ENCODE data around the gene BZW2.
A peak's percentile ranks its signal among the peaks of the same experiment; 100 is the strongest.

Gene BZW2

GRCh38 chr7:16645593-16646471 lies at the start of gene BZW2, which contains the start of gene ANKMY2:
Gene BZW2, plus strand, starts transcription at chr7:16646181. Its CDS starts 19,263 bp downstream, at chr7:16665444.
Gene ANKMY2, minus strand, starts transcription at chr7:16645754. Its CDS starts 181 bp downstream, at chr7:16645573.
- DNase-seq = peak; percentile 92

DNA sequence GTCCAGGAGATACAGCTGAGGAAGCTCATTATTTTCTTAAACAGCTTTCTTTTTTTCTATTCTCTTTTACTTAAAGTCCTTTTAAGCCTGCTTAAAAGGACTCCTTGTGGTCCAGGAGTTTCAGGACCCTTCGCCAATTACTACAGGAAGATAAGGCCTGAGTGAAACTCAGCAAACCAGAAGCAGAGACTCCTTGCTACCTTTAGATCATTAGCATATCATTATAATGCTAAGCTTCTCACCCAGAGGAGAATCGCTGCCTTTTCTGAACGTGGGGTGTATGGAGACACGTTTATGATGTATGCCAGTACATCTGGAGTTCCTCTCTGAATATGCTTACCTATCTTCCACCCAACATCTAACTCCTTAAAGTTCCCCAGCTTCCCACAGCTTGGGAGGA lies 48.0 kb upstream of the BZW2 start:
- DNase-seq = no peak

- no peak for DNase-seq
Measured at GRCh38 chr7:16599860-16600259, 46.1 kb upstream of the BZW2 start.

DNA sequence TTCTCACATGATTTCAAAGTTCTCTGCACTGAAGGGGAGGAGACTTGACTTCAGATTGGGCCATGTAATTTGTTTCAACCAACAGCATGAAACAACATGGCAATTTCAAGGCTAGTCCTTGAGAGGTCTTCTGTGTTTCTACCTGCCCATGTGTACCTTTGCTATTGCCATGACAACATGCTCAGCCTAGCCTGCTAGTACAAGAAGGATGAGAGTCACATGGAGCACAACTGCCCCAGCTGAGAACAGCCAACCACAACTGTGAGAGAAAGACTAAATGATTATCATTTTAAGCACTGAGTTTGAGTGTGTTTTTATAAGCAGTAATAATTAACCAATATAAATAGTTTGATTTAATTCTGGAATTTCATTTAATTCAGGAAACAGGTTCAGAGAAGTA lies 42.3 kb upstream of the BZW2 start:
- no peak for DNase-seq

DNA sequence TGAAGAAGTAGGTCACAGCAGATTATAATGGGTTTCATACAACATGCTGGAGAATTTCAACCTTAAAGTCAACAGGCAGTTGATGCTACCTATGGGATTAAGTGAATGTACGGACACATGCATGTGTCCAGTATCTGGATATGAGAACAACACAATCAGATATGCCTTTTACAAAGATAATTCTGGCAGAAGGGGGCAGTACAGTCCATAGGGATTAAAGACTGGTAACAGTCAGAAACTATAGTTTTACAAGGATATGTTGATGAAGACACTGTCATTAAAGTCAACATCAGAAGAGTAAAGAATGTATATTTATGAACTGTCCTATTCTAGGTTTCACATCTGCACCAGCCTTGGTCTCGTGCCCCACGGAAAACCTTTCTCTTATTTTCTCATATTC lies 41.9 kb upstream of the BZW2 start:
- DNase-seq = no peak

GRCh38 chr7:16606704-16607103 lies 39.3 kb upstream of the BZW2 start:
- DNase-seq = no peak

- DNase-seq = no peak
Measured at GRCh38 chr7:16609842-16610450, 36.0 kb upstream of the BZW2 start.

GRCh38 chr7:16611711-16612110 lies 34.3 kb upstream of the BZW2 start:
- DNase-seq = no peak

GRCh38 chr7:16615228-16615627 lies 30.8 kb upstream of the BZW2 start:
- DNase-seq = no peak

GRCh38 chr7:16616122-16616521 lies 29.9 kb upstream of the BZW2 start:
- DNase-seq = no peak

GRCh38 chr7:16616542-16616941 lies 29.4 kb upstream of the BZW2 start:
- DNase-seq = no peak

DNA sequence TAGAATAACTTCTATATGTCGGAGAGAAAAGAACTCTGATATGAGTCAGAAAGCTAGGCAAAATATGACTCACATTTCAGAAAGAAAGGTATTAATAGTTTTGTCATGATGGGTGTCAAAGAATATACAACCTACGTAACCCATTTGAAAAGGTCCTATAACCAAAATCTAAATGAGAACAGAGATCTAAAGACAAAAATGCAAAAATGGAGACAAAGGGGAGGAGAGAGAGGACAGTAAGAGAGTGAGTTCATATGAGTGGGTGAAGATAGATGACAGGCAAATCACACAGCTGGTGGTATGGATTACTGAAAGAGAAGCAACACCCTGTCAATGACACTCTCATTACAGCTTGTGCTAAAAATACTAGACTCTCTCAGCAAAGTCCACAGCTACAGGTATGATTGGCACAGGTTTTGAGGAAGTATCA lies 26.0 kb upstream of the BZW2 start:
- no peak for DNase-seq

- no peak for DNase-seq
Measured at GRCh38 chr7:16626388-16626787, 19.6 kb upstream of the BZW2 start.

GRCh38 chr7:16627236-16627635 lies 18.7 kb upstream of the BZW2 start:
- DNase-seq = no peak

GRCh38 chr7:16630654-16631053 lies 15.3 kb upstream of the BZW2 start:
- no peak for DNase-seq

GRCh38 chr7:16634271-16634738 lies 11.7 kb upstream of the BZW2 start:
- DNase-seq = no peak

DNA sequence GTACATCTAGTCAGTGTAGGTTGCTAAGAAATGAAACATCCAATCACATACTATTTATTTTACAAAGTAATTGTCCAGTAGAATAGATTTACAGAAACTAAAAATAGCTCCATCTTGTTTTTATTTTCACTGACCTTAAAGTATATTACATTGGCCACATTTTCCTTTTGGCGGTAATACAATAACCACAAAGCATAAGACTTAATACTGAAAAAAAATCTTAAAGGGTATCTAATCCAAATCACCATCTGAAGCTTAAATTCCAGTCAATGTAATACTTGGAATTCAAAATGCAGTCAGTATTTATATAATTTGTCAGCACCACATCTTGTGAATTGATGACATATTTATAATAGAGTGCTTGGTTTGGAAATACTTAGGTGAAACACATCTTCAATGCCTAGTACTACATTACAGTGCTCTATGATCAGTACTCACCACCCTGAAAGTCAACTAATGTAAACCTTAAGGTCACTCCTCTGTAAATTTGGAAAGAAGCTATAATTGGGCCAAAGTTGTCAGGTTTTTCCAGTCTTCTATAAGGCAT lies 9.4 kb upstream of the BZW2 start:
- no peak for DNase-seq

GRCh38 chr7:16637379-16637778 lies 8.6 kb upstream of the BZW2 start:
- DNase-seq = no peak

GRCh38 chr7:16638282-16639280 lies 7.4 kb upstream of the BZW2 start:
- no peak for DNase-seq

GRCh38 chr7:16644157-16644556 lies 1.8 kb upstream of the BZW2 start:
- no peak for DNase-seq

DNA sequence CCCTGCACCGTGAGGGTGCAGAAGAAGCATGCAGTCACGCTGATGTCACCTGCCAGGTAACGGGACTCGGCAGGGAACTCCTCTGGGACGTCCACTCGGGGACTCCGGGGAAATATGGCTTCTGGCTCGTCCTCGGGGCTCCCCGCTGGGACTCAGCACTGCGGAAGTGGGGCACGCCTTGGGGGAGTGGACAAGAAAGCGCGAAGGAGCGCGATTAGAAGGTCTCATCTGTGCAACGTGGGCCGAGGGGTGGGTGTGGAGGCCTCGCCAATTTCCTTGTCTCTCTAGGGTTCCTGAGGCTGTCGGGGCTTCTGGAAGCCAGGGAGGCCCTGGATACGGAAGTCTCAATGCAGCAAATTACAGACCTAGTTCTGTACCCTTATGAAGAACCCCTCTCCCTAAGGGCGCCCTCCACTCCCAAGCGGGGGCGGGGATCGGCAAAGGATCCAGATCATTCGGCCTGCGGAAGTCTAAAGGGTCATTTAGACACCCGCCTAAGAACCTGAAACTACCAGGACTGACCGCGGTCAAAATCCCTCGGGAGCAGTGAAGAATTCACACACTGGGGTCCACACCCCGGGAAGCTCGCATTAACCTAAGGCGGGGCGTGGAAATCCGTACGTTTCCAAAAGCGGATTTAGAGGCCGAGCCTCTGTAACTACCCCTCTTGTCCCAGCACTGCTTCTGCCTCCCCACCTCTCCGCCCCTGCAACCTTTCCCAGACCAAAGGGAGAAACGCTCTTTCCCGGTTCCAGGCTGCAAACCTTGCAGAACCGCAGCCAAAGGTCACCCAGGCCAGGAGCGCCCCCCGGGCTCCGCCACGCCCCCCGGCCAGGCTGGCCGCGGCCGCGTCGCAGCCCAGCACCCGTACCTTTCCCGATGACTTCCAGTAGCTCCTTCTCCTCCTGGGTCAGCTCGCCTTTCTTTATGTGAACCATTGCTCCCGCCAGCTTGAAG lies 1.1 kb upstream of the BZW2 start:
- DNase-seq = peak; percentile 52

Measured in stimulated activated naive CD4-positive, alpha-beta T cell treated with Interleukin-2 at 50 U/mL for 16 hours (primary cell).